GM12878 (cell line): Measurements from ENCODE around the gene DDX42. TPM values are rescaled to one million over a fixed set of nuclear protein-coding genes. Genes with fewer than 3 reads are reported as not detected.

Experiments used
- ATAC-seq: fragments of 200-7000 bp; cut with Tn5 transposase; 3 replicates; pipeline ENCODE4 v1.9.1; 2020; ENCODE audit warnings: mild to moderate bottlenecking, moderate library complexity
- BruUV-seq: library from RNA; stranded (reverse); fragments of 400-500 nt; replicated peaks from 2 replicates; lab custom pipeline; 2021; lab: Mats Ljungman, UMichigan
- CTCF ChIA-PET: fragments of 300-600 bp; sonication (Branson Sonifier 250); formaldehyde crosslinking; extraction: SDS; loops from one replicate; lab custom pipeline; 2021; ENCODE audit warnings: inconsistent platforms; lab: Yijun Ruan, JAX
- POLR2A ChIA-PET: fragments of 350-600 bp; formaldehyde crosslinking; extraction: SDS; loops from one replicate; lab custom pipeline; 2021; ENCODE audit warnings: inconsistent platforms; lab: Charles Lee
- RAD21 ChIA-PET: fragments of 300-600 bp; sonication (Branson Sonifier 250); formaldehyde crosslinking; loops from one replicate; lab custom pipeline; 2023; ENCODE audit warnings: antibody characterized with exemption; ENCODE audit not compliant: unreplicated experiment; lab: Charles Lee
- SMC1A ChIA-PET: fragments of 300-600 bp; sonication (Branson Sonifier 250); formaldehyde crosslinking; loops from one replicate; lab custom pipeline; 2023; ENCODE audit not compliant: unreplicated experiment, uncharacterized antibody; lab: Charles Lee
- DNase-seq: peaks from one replicate; pipeline ENCODE4 v3.0.0-alpha.2; 2011; ENCODE audit warnings: low read depth, low spot score
- FAIRE-seq: peaks from 3 replicates; lab custom pipeline; 2011; peaks lifted over from hg19 to GRCh38; lab: Jason Lieb, UNC
- H2AFZ ChIP-seq: 2 replicates; pipeline ENCODE4 v1.6.0; 2011; ENCODE audit warnings: low read depth, low read length, control low read depth; ENCODE audit not compliant: control insufficient read depth
- H3K27ac ChIP-seq: 2 replicates; pipeline ENCODE4 v1.5.1; 2011; ENCODE audit warnings: control low read depth; ENCODE audit not compliant: control insufficient read depth, insufficient read depth
- H3K27me3 ChIP-seq, 2 experiments: replicated peaks in 1 of 2; 2 replicates each; pipeline versions ENCODE4 v1.6.0 to v1.6.1; 2011; ENCODE audit warnings: low read length in 1 of 2; ENCODE audit not compliant: control insufficient read depth in 2 of 2, insufficient read depth in 2 of 2
- H3K36me3 ChIP-seq, 2 experiments: 2 replicates each; pipeline ENCODE4 v1.5.1; 2011; ENCODE audit warnings: low read length in 1 of 2; ENCODE audit not compliant: control insufficient read depth in 2 of 2, insufficient read depth in 2 of 2
- H3K4me1 ChIP-seq: 2 replicates; pipeline ENCODE4 v1.6.1; 2011; ENCODE audit warnings: mild to moderate bottlenecking, low read length, moderate library complexity, mixed read lengths; ENCODE audit not compliant: control insufficient read depth, insufficient read depth
- H3K4me2 ChIP-seq: 2 replicates; pipeline ENCODE4 v1.6.0; 2011; ENCODE audit warnings: control low read depth; ENCODE audit not compliant: control insufficient read depth, insufficient read depth
- H3K4me3 ChIP-seq: fragments of 200-600 bp; sonication (generic); 2 replicates; pipeline ENCODE4 v1.5.1; 2016
- H3K79me2 ChIP-seq: 2 replicates; pipeline ENCODE4 v1.6.0; 2011; ENCODE audit warnings: low read length; ENCODE audit not compliant: control insufficient read depth, insufficient read depth
- H3K9ac ChIP-seq: 2 replicates; pipeline ENCODE4 v1.8.0; 2011; ENCODE audit warnings: low read length, control low read depth, mixed read lengths; ENCODE audit not compliant: control insufficient read depth, insufficient read depth
- H3K9me3 ChIP-seq: replicated peaks from 3 replicates; pipeline ENCODE4 v1.5.1; 2011; ENCODE audit warnings: mild to moderate bottlenecking, low read length; ENCODE audit not compliant: control insufficient read depth, insufficient read depth
- H4K20me1 ChIP-seq: 2 replicates; pipeline ENCODE4 v1.6.0; 2011; ENCODE audit not compliant: control insufficient read depth, insufficient read depth
- BCL11A ChIP-seq: IDR thresholded peaks from 2 replicates; pipeline ENCODE4 v1.6.1; 2011; ENCODE audit warnings: low read depth, low read length
- CBX3 ChIP-seq: fragments of 200-600 bp; sonication (generic); IDR thresholded peaks from 2 replicates; pipeline ENCODE4 v1.6.1; 2016; ENCODE audit warnings: low read depth, borderline replicate concordance
- CHD2 ChIP-seq: IDR thresholded peaks from 2 replicates; pipeline ENCODE4 v1.6.1; 2011; ENCODE audit warnings: low read depth, low read length, improper control_type of control experiment, borderline replicate concordance
- IRF4 ChIP-seq: IDR thresholded peaks from 2 replicates; pipeline ENCODE4 v1.6.1; 2011; ENCODE audit warnings: low read depth, low read length
- IRF5 ChIP-seq: fragments of 450-650 bp; IDR thresholded peaks from 2 replicates; pipeline ENCODE4 v1.6.1; 2017; ENCODE audit warnings: borderline replicate concordance
- MTA2 ChIP-seq: fragments of 450-650 bp; IDR thresholded peaks from 2 replicates; pipeline ENCODE4 v1.6.1; 2016; ENCODE audit warnings: low read depth, mild to moderate bottlenecking, moderate library complexity
- NFIC ChIP-seq: IDR thresholded peaks from 2 replicates; pipeline ENCODE4 v1.6.1; 2012; ENCODE audit warnings: low read depth, mild to moderate bottlenecking, inconsistent platforms, low read length, moderate library complexity
- NKRF ChIP-seq: fragments of 450-650 bp; conservative IDR thresholded peaks from 2 replicates; pipeline ENCODE4 v1.6.1; 2017; ENCODE audit warnings: mild to moderate bottlenecking, moderate library complexity
- POLR2A ChIP-seq: IDR thresholded peaks from 2 replicates; pipeline ENCODE4 v1.6.1; 2011; ENCODE audit warnings: low read depth, mild to moderate bottlenecking, low read length
- TAF1 ChIP-seq: IDR thresholded peaks from 2 replicates; pipeline ENCODE4 v1.6.1; 2011; ENCODE audit warnings: mild to moderate bottlenecking, low read depth, low read length, borderline replicate concordance
- TCF3 ChIP-seq: IDR thresholded peaks from 2 replicates; pipeline ENCODE4 v1.6.1; 2012; ENCODE audit warnings: low read depth, mild to moderate bottlenecking, low read length, borderline replicate concordance; ENCODE audit not compliant: insufficient read depth
- ZNF24 ChIP-seq: fragments of 450-650 bp; IDR thresholded peaks from 2 replicates; pipeline ENCODE4 v1.6.1; 2017; ENCODE audit warnings: antibody characterized with exemption, mild to moderate bottlenecking
- WGBS: methylation state at CpG from one replicate; pipeline ENCODE4 v1.1.6; 2016; ENCODE audit warnings: low lambda C conversion rate; ENCODE audit not compliant: insufficient replicate concordance, insufficient coverage; ENCODE audit errors: missing lambda C conversion rate; 5-methylcytosine and 5-hydroxymethylcytosine counted together
- in situ Hi-C: fragments of 300-500 bp; cut with MboI; formaldehyde crosslinking; loops from 9 replicates; pipeline ENCODE4 v1.14.3; 2018; ENCODE audit warnings: mixed read lengths
- intact Hi-C: fragments of 100-400 bp; cut with micrococcal nuclease; formaldehyde crosslinking; loops from one replicate; pipeline ENCODE4 v1.14.2; 2022; ENCODE audit not compliant: unreplicated experiment
- polyA plus RNA-seq, 11 experiments: library from polyadenylated mRNA; depleted of rRNA in 4 of 11; unstranded in 6 of 11; stranded (reverse) in 5 of 11; fragments of >200 nt; fragmentation: Nextera tagmentation in 4 of 11; fragmentation: Illumina TruSeq in 1 of 11; extraction: Ambion mirVana in 4 of 11; extraction: Trizol in 1 of 11; gene quantifications; 1 replicate in 1 of 11; 2 replicates in 10 of 11; pipeline versions ENCODE4 v1.2.1 to v1.2.3, GENCODE V29; 2011 to 2016; ENCODE audit warnings: inconsistent platforms in 2 of 11, missing spikeins in 2 of 11, low read depth in 1 of 11
- total RNA-seq, 4 experiments: library from RNA; depleted of rRNA in 3 of 4; stranded (reverse); fragments of >200 nt in 3 of 4; fragmentation: Illumina TruSeq in 1 of 4; extraction: Trizol in 1 of 4; gene quantifications; 2 replicates each; pipeline versions ENCODE4 v1.2.1 to v1.2.3, GENCODE V29; 2013 to 2021

The DDX42 gene
- total and polyA plus RNA-seq, 10 of the 15 experiments (the other 5 are each of a cell fraction or from before 2014, with no cell fraction given): 14.6 to 147 (median 65.3) TPM

DNA sequence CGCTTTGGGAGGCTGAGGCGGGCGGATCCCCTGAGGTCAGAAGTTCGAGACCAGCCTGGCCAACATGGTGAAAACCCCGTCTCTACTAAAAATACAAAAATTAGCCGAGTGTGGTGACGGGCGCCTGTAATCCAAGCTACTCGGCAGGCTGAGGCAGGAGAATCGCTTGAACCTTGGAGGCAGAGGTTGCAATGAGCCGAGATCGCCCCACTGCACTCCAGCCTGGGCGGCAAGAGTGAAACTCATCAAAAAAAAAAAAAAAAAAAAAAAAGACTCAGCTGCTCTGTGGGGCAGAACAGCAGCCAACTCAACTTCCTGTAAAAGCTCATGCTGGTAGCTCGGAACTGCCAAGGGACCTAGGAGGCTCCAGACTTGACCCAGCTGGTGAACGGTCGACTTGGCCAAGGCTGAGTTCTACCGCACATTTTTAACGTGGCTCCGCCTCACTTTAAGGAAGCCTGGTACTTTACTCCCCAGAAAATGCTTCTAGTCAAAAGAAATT lies 69.5 kb downstream of the DDX42 start (continued):
- TF ChIP-seq TCF3: 0 out of 2 replicates have a peak, but pooled peaks have one; percentile 40
- peak; percentile 77 for TF ChIP-seq TAF1
- peak; percentile 52; the same call in 1 of the 2 replicates for TF ChIP-seq ZNF24
- TF ChIP-seq POLR2A: peak; percentile 68
- 0 out of 2 replicates have a peak, but pooled peaks have one; percentile 85 for TF ChIP-seq NKRF

DNA sequence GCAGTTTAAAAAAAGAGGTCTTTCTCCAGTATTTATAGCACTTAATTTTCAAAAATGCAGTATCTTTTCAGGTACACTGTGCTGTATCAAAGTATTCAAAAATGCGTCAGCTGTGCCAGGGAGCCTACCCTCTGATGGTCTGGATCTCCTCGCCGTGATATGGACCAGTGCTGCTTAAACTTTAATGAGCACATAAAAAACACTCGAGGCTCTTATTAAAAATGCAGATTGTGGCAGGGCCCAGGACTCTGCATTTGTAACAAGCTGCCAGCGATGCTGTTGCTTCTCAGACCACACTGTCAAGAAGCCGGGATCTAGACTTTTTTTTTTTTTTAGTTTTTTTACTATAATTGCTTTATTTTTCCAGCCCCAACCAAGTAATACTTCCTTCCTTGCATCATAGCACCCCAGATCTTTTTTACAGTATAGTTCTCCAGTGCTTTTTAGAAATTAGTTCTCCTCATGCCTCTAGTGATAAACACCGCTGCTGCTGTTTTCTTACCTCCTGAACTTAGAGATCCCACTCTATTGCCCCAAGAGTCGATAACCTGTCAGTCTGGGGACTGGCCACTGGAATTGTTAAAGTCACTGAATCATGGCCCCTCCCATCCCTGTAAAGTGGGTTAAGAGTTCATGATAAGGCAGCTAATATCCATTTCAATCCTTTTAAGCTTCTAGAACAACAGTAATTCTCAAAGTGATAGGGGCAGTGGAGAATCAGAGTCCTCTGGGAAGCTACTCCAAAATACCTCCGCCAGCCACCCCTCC lies 70.1 kb downstream of the DDX42 start:
- in situ Hi-C loops (loop anchor here (10.0 to 25.0 kb wide), 2 partner anchors 407 to 661 kb away; partner anchors contain the start of genes CEP95, CYB561 and DDX5), intact Hi-C loops (loop anchor here (2.0 to 5.0 kb wide), 3 partner anchors 72 to 147 kb away; partner anchors contain the start of genes CCDC47, DDX42 and STRADA)
- BruUV-seq: no TSS peak
- Histone ChIP-seq H3K9me3 (peaks cover 5% of the 10 kb centered on the region; the same call in 2 of the 3 replicates), H3K4me3 (peak overlapping the region; percentile 86; the same call in 1 of the 2 replicates), H3K4me2 (peak overlapping the region; percentile 86), H4K20me1 (no peaks in the 10 kb centered on the region), H2AFZ (peak overlapping the region; percentile 81), H3K79me2 (peaks cover 35% of the 10 kb centered on the region), H3K4me1 (peaks cover 23% of the 10 kb centered on the region), H3K27me3 (no peaks in the 10 kb centered on the region), H3K27ac (peak overlapping the region; percentile 80), H3K9ac (peak overlapping the region; percentile 83), H3K36me3 (no peaks in the 10 kb centered on the region)
- FAIRE-seq (no peak), DNase-seq (no peak), ATAC-seq (no peak)
- RAD21 ChIA-PET: interaction anchor here (0.6 to 1.2 kb wide), 5 partner anchors 84 to 230 kb away, joined by 3 to 8 read pairs (median 4); partner anchors contain the start of gene MAP3K3
- POLR2A ChIA-PET: interaction anchor here (0.6 to 3.5 kb wide), 23 partner anchors 13 to 1073 kb away, joined by 3 to 24 read pairs (median 5); partner anchors contain the start of genes CCDC47, DDX42, FTSJ3 and MAP3K3
- WGBS: 39% methylated on average over 9 of the region's 9 CpGs
- CTCF ChIA-PET: interaction anchor here (0.6 to 7.0 kb wide), 14 partner anchors 10 to 413 kb away, joined by 3 to 51 read pairs (median 4); no protein-coding TSS in a partner anchor
- SMC1A ChIA-PET: interaction anchor here (0.5 to 2.0 kb wide), 5 partner anchors 14 to 296 kb away, joined by 3 to 8 read pairs (median 3); no protein-coding TSS in a partner anchor
- TF ChIP-seq IRF5 (no peak), NFIC (no peak), CHD2 (no peak), BCL11A (no peak), CBX3 (no peak), IRF4 (no peak), MTA2 (no peak)
